Right kidney (tissue), 1 donor: ENCODE data around the gene BLACAT1.
A peak's percentile ranks its signal among the peaks of the same experiment; 100 is the strongest.
"Not testable (repeated sequence)": the region's sequence is repeated elsewhere in the genome, so short reads cannot be mapped to it uniquely, and the experiment has no call there.

Experiments used
- DNase-seq: peaks from one replicate; pipeline ENCODE4 v3.0.0-alpha.2; 2016

Gene BLACAT1

GRCh38 chr1:205440476-205441317 lies 15.1 kb downstream of the BLACAT1 start:
- DNase-seq, result no peak

GRCh38 chr1:205440121-205440475 lies 15.7 kb downstream of the BLACAT1 start:
- no peak for DNase-seq

DNA sequence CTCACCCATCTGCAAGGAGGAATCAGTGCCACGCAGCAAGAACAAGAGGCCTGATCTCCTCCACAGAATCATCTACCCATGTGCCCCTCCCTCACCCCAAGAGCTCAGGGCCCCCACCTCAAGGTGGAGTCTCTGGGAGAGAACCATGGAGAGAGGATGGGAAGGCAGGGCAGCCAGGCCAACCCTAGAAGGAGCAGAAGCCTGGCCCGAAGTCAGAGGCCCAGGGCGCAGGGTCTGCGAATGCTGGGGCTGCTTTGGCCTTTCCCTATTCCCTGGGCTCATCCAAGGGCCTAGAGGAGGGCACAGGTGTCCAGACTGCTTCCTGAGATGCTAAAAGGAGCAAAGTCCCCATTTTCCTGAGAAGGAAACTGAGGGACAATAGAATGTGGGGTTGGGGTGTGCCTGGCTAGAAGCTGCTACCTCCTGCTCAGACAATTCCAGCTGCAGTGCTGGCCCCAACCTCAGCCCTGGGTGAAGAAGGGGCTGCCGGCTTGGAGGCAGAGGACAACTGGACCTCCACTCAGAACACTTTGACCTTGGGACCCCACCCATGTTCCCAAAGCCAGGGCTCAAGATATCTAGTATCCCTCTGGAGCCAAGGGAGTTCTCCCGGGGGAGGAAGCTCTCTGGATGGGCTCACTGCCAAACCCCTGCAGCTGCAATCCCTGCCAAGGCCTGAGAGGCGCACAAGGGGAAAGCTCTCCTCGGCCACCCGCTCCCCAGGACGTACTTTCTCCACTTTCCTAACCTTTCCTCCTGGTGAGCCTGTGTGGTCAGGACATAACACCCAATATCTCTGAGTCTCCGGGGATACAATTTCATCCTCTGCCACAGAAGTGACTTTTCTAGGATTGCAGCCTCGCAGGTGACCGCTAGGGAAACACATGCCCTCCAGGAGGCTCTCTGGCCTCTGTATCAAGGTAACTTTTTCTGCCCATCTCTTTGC lies 17.4 kb downstream of the BLACAT1 start:
- DNase-seq, result peak; percentile 75

- DNase-seq, result no peak
These were observed 18.3 kb downstream of the BLACAT1 start for GRCh38 chr1:205437570-205437969.

GRCh38 chr1:205436776-205437410 lies 19.0 kb downstream of the BLACAT1 start:
- DNase-seq, result no peak

GRCh38 chr1:205435578-205436573 lies 20.0 kb downstream of the BLACAT1 start:
- no peak for DNase-seq

DNA sequence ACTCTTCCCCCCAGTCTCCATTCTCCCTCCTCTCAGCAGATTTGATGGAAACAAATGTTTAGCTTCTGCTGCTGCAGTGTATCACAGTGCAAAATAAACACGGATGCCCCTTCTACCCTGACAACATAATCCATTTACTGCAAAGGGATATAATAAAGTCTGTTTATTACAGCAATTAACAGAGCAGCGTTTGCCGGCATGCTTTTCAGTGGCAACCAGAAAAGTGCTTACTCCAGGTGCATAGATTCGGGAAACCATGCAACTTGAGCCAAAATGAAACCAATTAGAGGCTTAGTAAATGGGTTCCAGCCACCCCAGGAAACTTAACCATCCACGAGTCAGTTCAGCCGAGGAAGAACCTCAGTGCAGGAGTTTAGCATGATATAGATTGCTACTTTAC lies 21.1 kb downstream of the BLACAT1 start:
- DNase-seq, result no peak

DNA sequence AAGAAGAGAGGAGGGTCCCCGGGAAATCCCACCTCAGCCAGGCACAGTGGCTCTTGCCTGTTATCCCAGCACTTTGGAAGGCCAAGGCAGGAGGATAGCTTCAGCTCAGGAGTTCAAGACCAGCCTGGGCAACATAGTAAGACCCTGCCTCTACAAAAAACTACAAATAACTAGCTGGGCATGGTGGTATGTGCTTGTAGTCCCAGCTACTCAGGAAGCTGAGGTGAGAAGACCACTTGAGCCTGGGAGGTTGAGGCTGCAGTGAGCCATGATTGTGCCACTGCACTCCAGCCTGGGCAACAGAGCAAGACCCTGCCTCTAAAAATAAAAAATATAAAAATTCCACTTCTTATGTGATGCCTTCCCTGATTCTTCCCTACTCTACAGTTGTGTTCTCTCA lies 23.2 kb downstream of the BLACAT1 start:
- not testable (repeated sequence) for DNase-seq

GRCh38 chr1:205432116-205432515 lies 23.7 kb downstream of the BLACAT1 start:
- no peak for DNase-seq

DNA sequence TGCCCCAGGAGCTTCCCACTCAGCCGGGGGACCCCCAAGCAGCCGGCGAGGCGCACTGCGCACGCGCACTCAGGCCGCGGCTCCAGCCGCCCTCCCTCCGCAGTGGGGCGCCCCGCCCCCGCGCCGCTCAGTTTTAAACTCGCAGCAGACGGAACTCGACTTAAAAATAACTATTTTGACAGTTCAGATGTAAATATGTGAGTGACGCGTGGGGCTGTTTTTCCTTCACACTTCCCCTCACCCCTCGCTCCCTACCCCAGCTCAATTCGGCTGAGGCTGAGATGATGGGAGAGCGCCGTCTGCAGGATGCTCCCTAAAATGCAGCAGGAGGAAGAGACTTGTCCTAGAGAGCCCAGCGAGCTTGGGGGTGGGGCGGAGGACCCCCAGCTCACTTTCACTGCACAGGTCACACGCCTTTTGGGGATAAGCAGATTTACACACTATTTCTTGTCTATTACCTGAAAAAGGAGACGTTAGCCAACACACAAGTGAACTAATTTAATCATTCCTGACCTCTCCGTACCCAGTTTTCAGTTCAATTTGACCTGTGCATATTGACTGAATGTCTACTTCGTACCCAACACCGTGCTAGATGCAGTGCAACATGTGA lies 25.0 kb downstream of the BLACAT1 start:
- peak; percentile 84 for DNase-seq

- DNase-seq, result no peak
These were observed 25.8 kb downstream of the BLACAT1 start for GRCh38 chr1:205429762-205430695.

- DNase-seq, result no peak
These were observed 30.8 kb downstream of the BLACAT1 start for GRCh38 chr1:205424901-205425600.

DNA sequence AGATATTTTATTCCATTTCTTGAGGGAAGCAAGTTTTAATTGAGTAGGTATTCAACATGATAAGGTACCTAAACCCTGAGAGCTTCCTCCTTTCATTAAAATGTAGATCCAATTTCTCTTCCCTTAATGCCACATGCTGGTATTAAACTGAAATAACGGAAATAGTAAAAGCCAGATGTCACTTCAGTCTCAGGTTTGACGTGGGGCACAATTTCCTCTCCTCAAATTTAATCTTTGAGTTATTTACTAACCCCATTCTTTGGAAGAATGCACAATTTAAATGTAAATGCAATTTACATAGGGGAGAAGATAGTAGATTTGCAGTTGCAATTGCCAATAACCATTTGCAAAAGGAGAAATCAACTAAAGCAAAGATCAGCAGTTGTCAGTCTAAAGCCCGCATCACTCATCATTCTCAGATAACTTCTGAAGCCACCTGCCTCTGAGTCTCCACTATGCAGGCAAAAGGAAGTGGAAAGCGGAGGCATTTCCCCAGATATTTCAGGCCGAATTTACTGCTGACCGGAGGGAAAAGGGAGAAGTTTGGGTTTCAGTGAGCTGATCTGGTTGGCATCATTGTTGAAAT lies 31.9 kb downstream of the BLACAT1 start:
- no peak for DNase-seq

DNA sequence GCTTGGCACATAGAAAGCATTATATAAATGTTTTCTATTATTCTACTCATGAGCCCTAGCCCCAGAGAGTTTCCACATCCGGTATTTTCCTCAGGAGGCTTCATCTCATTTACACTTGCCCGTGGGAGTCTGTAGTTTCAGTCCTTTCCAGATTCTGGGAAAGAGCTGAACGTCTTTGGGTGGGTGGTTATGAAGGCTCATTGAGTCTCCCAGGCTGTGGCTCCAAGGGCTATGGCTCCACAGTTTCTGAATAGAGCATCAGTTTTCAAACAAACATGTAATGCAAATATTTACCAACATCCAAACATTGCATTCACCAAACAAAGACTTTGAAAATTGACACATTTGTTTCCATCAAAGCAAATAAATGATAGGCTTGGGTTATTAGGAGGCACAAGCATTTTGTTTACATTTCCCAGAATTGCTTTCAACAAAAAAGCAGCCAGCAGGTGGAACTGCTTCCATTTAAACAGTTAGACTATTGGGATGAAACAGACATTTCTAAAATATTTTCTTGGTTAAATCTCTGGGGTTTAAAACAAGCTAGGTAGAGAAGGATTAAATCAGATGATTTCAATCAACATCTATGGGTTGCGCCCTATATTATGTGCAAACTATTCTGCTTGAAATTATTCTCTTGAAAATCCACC lies 32.7 kb downstream of the BLACAT1 start:
- DNase-seq, result no peak

GRCh38 chr1:205421798-205422197 lies 34.0 kb downstream of the BLACAT1 start, which contains the start of gene LEMD1:
LEMD1 (minus strand) TSS chr1:205422056; CDS start chr1:205420536, 1,520 bp downstream.
- DNase-seq, result no peak

GRCh38 chr1:205420938-205421337 lies 34.9 kb downstream of the BLACAT1 start:
- DNase-seq, result no peak

DNA sequence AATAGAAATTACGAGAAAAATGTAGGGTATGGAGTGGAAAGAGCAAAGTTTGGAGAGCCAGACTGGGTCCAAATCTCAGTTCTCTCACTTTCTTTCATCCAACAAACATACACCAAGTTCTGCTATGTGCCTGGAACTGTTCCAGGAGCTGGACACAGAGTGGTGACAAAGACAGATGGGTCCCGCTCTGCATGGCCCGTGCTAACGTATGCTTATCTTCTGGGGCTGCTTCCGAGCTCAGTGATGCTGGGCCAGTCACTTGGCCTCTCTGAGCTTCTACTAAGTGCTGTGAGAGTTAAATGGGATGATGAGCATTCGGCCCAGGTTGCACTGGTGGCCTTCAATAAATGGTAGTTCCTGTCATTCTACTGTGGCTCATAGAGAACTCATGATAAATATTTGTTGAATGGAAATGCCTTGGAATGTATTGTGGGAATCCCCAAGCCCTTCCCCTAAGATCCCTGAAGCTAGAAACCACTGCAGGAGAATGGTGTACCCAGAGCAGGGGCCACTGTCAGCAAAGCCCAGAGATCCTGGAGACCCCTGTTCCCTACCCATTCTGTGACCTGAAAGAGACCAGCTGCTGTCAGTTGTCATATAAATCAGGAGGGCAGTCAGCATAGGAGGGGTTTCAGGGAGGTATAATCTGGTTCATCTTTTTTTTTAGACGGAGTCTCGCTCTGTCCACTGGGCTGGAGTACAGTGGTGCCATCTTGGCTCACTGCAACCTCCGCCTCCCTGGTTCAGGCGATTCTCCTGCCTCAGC lies 37.8 kb downstream of the BLACAT1 start:
- DNase-seq, result no peak
